PFSK-1 (cell line): ENCODE measurements around the gene CNRIP1.

Source experiments
- REST ChIP-seq, 2 experiments: IDR thresholded peaks; 2 replicates each; pipeline versions ENCODE4 v1.6.1 to v1.8.0; 2011 to 2012; ENCODE audit warnings: low read depth in 2 of 2, low read length in 2 of 2, control low read depth in 1 of 2, inconsistent platforms in 1 of 2, mild to moderate bottlenecking in 1 of 2, moderate library complexity in 1 of 2; ENCODE audit not compliant: insufficient read depth in 1 of 2
- SIN3A ChIP-seq: IDR thresholded peaks from 2 replicates; pipeline ENCODE4 v1.6.1; 2012; ENCODE audit warnings: mild to moderate bottlenecking, low read length, moderate library complexity, borderline replicate concordance; ENCODE audit not compliant: insufficient read depth
- TAF1 ChIP-seq: IDR thresholded peaks from 2 replicates; pipeline ENCODE4 v1.6.1; 2012; ENCODE audit warnings: low read length, control low read depth, borderline replicate concordance; ENCODE audit not compliant: insufficient read depth

GRCh38 chr2:68294187-68294586 lies 25.6 kb downstream of the CNRIP1 start:
- TF ChIP-seq REST (IDR thresholded peaks at IDR 0.05; ENCODE audit: insufficient read depth in 1 of 2, low read depth in 2 of 2, low read length in 2 of 2) (no peak), SIN3A (no peak), TAF1 (no peak)
